BJ (cell line): ENCODE results near the gene ZSCAN5A. TPM values are rescaled to one million over a fixed set of nuclear protein-coding genes. Genes with fewer than 3 reads are reported as not detected.
"Not testable (repeated sequence)": the region's sequence is repeated elsewhere in the genome, so short reads cannot be mapped to it uniquely, and the experiment has no call there.

Experiments
- CTCF ChIA-PET: fragments of 350-600 bp; formaldehyde crosslinking; extraction: SDS; loops from one replicate; lab custom pipeline; 2021; ENCODE audit warnings: antibody characterized with exemption, inconsistent platforms; lab: Yijun Ruan, JAX
- POLR2A ChIA-PET: fragments of 300-600 bp; sonication (Branson Sonifier 250); formaldehyde crosslinking; extraction: SDS; loops from one replicate; lab custom pipeline; 2021; ENCODE audit warnings: antibody characterized with exemption; lab: Charles Lee
- DNase-seq: peaks from one replicate; pipeline ENCODE4 v3.0.0-alpha.2; 2011; ENCODE audit warnings: low read depth
- H3K27me3 ChIP-seq: 2 replicates; pipeline ENCODE4 v1.6.0; 2011; ENCODE audit warnings: low read length; ENCODE audit not compliant: control insufficient read depth, insufficient read depth
- H3K36me3 ChIP-seq: 2 replicates; pipeline ENCODE4 v1.5.1; 2011; ENCODE audit warnings: low read length; ENCODE audit not compliant: control insufficient read depth, insufficient read depth
- H3K4me3 ChIP-seq: 2 replicates; pipeline ENCODE4 v1.5.1; 2011; ENCODE audit warnings: low read depth, mild to moderate bottlenecking, control low read depth, low read length
- CTCF ChIP-seq: IDR thresholded peaks from 2 replicates; pipeline ENCODE4 v1.5.1; 2011; ENCODE audit warnings: low read depth, mild to moderate bottlenecking, control low read depth, inconsistent platforms, low read length, moderate library complexity; ENCODE audit not compliant: insufficient read depth
- polyA plus RNA-seq: library from polyadenylated mRNA; depleted of rRNA; stranded (reverse); fragments of >200 nt; gene quantifications from 2 replicates; pipeline ENCODE4 v1.2.3, GENCODE V29; 2011

The ZSCAN5A gene
- polyA plus RNA-seq, 1 experiment = 4.0 TPM

GRCh38 chr19:56245121-56245740 lies 69.4 kb downstream of the ZSCAN5A start:
- no peaks in the 10 kb centered on the region for H3K36me3 ChIP-seq
- no peaks in the 10 kb centered on the region for H3K27me3 ChIP-seq
- no peak for DNase-seq
- H3K4me3 ChIP-seq = no peak overlapping the region
- no peak for TF ChIP-seq CTCF
- ChIA-PET POLR2A (no interaction called here), CTCF (interaction anchor here (0.8 kb wide), 1 partner anchor 8 kb away, joined by 3 read pairs; no protein-coding TSS in a partner anchor)

- no peak for TF ChIP-seq CTCF
- POLR2A ChIA-PET = no interaction called here
- H3K4me3 ChIP-seq = no peak overlapping the region
- no peaks in the 10 kb centered on the region for H3K36me3 ChIP-seq
- no peaks in the 10 kb centered on the region for H3K27me3 ChIP-seq
- CTCF ChIA-PET = no interaction called here
- no peak for DNase-seq
Measured at GRCh38 chr19:56223481-56223880, 91.2 kb downstream of the ZSCAN5A start.

- H3K4me3 ChIP-seq = no peak overlapping the region
- no peaks in the 10 kb centered on the region for H3K27me3 ChIP-seq
- CTCF ChIA-PET = interaction anchor here (1.5 kb wide), 1 partner anchor 30 kb away, joined by 3 read pairs; no protein-coding TSS in a partner anchor
- no peaks in the 10 kb centered on the region for H3K36me3 ChIP-seq
- no peak for TF ChIP-seq CTCF
- DNase-seq = no peak
- POLR2A ChIA-PET = no interaction called here
Measured at GRCh38 chr19:56222901-56223300, 91.7 kb downstream of the ZSCAN5A start.

GRCh38 chr19:56221851-56222250 lies 92.8 kb downstream of the ZSCAN5A start:
- CTCF ChIA-PET = interaction anchor here (0.9 to 1.5 kb wide), 2 partner anchors 31 to 155 kb away, joined by 3 read pairs; no protein-coding TSS in a partner anchor
- POLR2A ChIA-PET = no interaction called here
- H3K36me3 ChIP-seq = no peaks in the 10 kb centered on the region

GRCh38 chr19:56221442-56221841 lies 93.2 kb downstream of the ZSCAN5A start:
- H3K4me3 ChIP-seq, DNase-seq, H3K27me3 ChIP-seq, H3K36me3 ChIP-seq, POLR2A ChIA-PET: not testable (repeated sequence)
- CTCF ChIA-PET = interaction anchor here (0.9 to 1.5 kb wide), 2 partner anchors 31 to 155 kb away, joined by 3 read pairs; no protein-coding TSS in a partner anchor

More at GRCh38 chr19:56221851-56222250, 92.8 kb downstream of the ZSCAN5A start:
- Histone ChIP-seq H3K27me3 (no peaks in the 10 kb centered on the region), H3K4me3 (no peak overlapping the region)
- TF ChIP-seq CTCF = no peak
- no peak for DNase-seq
